Measurements from ENCODE around the gene CEBPA.

CEBPA gene

DNA sequence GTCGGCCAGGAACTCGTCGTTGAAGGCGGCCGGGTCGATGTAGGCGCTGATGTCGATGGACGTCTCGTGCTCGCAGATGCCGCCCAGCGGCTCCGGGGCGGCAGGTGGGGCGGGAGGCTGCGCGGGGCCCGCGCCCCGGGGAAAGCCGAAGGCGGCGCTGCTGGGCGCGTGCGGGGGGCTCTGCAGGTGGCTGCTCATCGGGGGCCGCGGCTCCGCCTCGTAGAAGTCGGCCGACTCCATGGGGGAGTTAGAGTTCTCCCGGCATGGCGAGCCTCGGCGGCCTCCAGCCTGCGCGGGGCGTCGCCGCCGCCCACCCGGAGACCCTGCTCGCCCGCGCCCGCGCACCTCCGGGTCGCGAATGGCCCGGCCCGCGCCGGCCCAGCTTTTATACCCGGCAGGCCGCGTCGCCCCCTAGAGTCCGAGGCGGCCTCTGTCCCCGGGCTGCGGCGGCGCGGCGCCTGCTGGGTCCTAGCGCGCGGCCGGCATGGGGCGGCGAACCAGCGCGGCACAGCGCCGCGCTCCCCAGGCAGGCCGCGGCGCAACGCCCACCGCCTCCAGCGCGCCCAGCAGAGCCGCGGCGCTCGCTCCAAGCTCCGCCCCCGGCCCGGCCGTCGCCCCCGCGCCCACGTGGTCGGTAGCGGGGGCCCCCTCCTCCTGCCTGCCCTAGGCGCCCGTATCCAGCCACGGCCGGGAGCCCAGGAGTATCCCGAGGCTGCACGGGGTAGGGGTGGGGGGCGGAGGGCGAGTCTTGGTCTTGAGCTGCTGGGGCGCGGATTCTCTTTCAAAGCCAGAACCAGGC lies at the start of gene CEBPA:
Gene CEBPA (minus strand): TSS at position 360 of the 799 bp plus-strand sequence. CDS start 120 bp downstream, at position 240.
- FAIRE-seq, result no peak

DNA sequence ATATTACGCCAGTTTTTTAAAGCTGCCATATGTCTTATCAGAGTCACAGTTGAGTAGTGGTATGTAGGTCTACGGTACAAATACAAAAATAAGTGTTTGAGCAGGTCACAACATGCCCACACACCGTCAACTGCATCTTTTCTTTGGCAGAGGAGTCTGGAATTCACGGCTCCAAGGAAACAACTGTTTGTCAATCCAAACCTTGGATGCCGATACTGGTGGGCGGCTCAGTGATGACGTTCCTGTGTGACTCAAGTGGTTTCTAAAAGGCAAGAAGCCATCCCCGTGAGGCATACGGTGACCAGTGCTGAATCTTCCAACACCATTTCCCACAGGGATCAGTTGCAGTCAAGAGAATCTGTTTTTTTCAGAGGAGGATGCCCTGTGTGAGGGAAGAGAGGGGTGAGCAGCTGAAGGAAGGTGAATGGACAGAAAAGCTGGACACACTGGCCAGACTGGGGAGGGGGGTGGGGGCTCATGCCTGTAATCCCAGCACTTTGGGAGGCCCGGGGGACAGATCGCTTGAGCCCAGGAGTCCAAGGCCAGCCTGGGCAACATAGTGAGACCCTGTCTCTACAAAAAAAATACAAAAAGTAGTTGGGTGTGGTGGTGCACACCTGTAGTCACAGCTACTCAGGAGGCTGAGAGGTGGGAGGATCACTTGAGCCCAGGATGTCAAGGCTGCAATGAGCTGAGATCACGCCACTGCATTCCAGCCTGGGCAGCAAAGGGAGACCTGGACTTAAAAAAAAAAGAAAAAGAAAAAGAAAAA lies 48.4 kb upstream of the CEBPA start:
- FAIRE-seq, result no peak

- no peak for FAIRE-seq
Observed at GRCh38 chr19:33349319-33350289, 47.3 kb upstream of the CEBPA start.

DNA sequence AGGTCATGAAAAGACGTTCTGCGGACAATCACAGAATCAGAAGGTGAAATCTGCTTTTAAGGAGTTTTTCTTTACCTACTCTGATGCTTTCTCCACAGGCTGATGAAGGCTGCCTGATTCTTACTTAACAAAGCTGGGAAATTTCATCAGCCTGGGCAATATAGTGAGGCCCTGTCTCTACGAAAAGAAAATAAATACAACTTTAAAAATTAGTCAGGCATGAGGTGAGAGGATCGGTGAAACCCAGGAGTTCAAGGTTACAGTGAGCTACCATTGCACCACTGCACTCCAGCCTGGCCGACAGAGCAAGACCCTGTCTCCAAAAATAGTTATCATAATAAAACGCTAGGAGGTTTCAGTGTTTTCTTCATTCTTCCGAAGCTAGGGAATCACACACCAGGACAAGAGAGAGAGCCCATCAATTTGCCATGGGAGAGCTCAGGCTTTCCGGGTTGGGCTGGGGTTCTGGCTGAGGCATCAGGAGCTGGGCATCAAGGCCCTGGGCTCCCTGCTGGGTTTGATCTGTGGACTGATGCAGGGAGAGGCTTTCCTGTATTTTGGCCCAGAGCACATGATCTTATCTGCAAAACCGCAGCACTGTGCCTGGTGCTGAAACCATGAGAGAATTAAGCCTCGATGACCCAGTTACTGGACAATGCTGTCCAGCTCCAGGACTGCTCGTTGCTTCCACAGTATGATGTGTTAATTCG lies 46.1 kb upstream of the CEBPA start:
- no peak for FAIRE-seq

DNA sequence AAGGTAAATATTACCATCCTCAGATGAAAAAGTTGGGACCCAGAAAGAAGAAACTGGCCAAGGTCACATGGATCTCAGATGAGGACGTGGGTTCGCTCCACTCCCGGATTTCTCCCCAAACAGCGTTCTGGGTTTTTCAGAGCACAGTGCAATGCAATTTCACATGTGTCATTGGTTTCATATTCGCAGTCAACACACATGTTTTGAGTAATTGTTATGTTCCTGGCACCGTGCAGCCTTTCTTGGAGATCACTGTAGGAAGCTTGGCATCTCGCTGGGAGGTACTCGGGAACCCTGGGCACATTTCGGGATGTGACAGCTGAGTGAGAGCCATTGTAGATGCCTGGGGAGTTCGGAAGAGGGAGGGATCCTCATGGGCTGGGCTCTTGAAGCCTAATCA lies 45.0 kb upstream of the CEBPA start:
- no peak for FAIRE-seq

GRCh38 chr19:33346665-33347064 lies 44.3 kb upstream of the CEBPA start:
- FAIRE-seq, result no peak

GRCh38 chr19:33345163-33345562 lies 42.8 kb upstream of the CEBPA start:
- FAIRE-seq, result no peak

- no peak for FAIRE-seq
Observed at GRCh38 chr19:33344573-33344925, 42.2 kb upstream of the CEBPA start.

DNA sequence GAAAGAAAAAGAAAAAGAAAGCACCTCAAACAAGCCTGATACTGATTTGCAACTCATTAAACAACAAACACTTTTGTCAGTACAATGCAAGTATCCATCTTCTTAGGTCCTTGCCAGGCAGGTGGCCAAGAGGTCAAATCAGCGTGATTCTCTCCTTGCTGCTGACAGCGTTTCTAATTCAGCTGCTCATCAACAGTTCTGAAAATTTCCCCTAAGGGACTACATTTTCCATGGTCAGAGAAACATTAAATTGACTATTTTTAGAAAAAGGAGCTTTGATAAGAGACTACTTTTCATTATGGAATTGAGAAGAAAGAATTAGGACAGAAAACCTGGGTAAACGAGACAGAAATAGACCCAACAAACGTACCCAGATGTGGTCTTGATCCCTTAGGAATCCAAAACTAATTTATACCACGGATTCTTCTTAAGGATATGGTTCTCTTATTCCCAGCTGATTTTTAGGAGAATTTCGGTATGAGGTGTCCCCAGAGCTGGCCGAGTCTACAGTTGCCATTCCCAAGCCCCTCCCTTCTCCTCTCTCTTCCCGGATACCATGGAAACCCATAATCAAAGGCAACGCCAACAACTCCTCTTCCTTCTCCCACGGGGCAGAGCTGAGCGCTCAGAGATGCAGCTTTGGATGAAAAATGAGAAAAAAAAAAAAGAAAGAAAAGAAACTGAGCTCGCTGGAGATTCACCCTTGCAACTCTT lies 41.7 kb upstream of the CEBPA start:
- FAIRE-seq, result no peak

GRCh38 chr19:33343301-33343700 lies 41.0 kb upstream of the CEBPA start:
- no peak for FAIRE-seq

DNA sequence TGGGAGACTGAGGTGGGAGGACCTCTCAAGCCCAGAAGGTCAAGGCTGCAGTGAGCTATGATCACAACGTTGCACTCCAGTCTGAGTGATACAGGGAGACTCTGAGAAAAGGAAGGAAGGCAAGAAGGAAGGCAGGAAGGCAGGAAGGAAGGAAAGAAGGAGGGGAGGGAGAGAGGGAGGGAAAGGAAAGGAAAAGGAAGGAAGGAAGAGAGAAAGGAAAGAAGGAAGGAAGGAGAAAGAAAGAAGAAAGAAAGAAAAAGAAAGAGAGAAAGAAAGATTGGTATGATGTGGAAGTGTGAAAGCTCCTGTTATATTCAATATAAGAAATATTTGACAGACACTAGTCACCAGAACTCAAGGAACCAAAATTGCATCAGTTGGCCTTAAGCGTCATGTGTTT lies 38.7 kb upstream of the CEBPA start:
- FAIRE-seq, result no peak

- no peak for FAIRE-seq
Observed at GRCh38 chr19:33339016-33339984, 37.0 kb upstream of the CEBPA start.

GRCh38 chr19:33335446-33335845 lies 33.1 kb upstream of the CEBPA start:
- no peak for FAIRE-seq

DNA sequence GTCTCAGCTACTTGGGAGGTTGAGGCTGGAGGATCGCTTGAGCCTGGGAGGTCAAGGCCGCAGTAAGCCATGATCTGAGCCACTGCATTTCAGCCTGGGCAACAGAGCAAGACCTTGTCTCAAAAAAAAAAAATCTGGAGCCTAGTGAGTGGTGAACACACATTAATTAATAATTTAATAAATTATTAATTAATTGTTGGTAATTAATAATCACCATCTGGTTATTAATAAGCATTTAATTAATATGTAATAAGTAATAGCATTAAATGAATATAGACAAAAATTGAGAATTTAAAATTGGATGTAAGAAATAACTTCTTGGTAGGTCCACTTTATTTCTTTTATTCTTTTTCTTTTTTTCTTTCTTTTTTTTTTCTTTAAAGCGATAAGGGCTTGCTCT lies 31.9 kb upstream of the CEBPA start:
- peak; percentile 17 for FAIRE-seq

DNA sequence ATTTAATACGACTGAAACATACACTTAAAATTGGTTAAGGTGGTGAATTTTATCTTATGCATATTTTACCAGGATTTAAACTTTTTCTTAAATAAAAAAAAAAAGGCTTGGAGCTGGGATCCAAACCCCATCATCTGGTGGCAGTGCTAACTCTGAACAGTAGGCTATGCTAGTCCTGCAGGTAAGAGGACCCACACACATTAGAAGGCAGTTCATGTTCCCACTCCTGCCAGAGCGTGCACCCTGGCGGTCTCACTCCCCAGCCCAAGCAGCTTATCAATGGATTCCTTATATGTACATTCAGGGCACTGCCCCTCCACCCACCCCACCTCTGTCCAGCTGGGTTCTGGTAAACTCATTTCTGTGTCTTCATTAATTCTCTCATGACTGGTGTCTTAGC lies 31.3 kb upstream of the CEBPA start:
- FAIRE-seq, result no peak

DNA sequence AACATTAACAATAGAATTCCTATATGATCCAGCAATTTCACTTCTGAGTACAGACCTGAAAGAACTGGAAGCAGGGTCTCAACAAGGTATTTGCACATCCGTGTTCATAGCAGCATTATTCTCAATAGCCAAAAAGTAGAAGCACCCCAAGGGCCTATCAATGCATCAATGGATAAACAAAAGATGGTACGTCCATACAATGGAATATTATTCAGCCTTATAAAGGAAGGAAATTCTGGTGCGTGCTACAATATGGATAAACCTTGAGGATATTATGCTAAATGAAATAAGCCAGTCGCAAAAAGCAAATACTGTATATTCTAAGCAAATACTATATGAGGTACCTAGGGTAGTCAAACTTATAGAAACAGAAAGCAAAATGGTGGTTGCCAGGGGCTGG lies 30.8 kb upstream of the CEBPA start:
- FAIRE-seq, result no peak

DNA sequence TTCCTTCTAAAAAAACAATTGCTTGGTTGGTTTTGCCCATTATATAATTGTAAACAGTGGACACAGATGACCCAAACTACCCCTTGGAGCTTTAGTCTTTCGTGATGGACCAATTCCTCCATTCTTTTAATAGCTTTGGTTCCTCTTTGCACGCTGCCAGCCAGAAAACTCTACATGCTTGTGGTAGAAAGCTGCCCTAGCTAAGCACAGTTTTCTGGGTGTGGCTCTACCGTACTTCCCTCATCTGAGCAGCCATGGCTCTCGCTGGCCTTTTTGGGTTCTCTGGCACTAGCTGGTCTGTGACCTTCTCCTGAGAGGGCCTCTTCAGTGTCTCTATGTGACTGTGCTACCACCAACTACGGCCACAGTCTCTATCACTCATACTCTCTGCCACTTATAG lies 29.9 kb upstream of the CEBPA start:
- FAIRE-seq, result no peak

- FAIRE-seq, result no peak
Observed at GRCh38 chr19:33329736-33330135, 27.4 kb upstream of the CEBPA start.

- no peak for FAIRE-seq
Observed at GRCh38 chr19:33329060-33329459, 26.7 kb upstream of the CEBPA start.

DNA sequence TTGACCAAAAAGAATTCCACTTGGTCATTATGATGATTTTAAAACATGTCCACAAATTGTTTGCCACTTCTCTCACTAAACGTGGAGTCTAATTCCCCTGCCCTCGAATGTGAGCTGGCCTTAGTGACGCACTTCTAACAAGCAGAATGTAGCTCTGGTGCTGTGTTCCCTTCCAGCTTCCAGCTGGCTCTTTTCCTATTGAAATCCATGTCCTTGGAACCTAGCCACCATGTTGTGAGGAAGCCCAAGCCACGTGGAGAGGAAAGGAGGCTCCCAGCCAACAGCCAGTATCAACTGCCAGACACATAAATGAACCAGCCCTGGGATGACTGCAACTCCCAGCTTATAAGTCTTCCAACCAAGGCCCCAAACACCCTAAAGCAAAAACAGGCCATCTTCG lies 23.6 kb upstream of the CEBPA start:
- no peak for FAIRE-seq

- FAIRE-seq, result no peak
Observed at GRCh38 chr19:33324628-33325027, 22.3 kb upstream of the CEBPA start.

Measured in TTC549 (cell line).